SKM-1 treated with dmso at 0.1 percent for 144 hours (cell line): ENCODE measurements around the gene CIZ1.
A peak's percentile ranks its signal among the peaks of the same experiment; 100 is the strongest.

Experiments
- DNase-seq: peaks from one replicate; lab custom pipeline; 2025; ENCODE audit not compliant: unreplicated experiment; lab: John Stamatoyannopoulos, UW

The CIZ1 gene

DNA sequence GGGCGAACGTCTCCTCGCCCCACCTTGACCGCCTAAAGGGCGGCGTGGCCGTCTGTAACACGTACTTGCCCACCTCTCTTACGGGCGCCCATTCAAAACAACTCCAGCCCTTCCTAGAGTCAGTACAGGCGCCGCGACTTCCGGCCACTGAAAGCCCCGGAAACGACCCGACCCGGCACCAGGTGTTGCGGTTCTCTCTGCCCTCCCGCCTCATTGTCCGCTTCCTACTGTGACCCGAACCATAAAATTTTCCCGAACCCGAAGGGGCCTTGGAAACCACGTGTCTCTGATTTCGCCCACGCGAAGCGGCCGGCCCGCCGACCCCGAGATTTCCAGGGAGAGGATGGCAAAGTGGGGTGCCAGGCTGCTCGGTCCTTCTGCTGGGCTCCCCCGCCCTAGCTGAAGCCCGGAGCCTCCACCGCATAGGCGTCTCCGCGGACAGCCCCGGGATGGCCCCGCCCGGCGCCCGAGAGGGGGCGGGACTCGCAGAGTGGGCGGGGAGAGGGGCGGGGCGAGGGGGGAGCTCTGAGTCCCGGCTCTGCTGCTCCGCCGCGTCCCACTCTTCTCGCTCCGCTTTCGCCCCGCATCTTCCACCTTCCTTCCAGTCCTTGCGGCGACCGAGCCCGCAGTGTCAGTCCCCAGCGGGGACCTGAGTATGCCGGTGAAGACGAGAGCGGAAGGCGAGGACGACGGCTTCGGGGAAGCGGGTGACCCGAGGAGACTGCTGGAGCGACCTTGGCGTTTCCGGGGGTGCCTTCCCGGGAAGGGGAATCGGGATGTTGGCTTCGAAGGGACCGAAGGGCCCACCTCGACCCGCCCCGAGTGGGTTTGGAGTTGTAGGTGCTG is 63.2 kb downstream of the CIZ1 start:
- DNase-seq, result peak; percentile 85

DNA sequence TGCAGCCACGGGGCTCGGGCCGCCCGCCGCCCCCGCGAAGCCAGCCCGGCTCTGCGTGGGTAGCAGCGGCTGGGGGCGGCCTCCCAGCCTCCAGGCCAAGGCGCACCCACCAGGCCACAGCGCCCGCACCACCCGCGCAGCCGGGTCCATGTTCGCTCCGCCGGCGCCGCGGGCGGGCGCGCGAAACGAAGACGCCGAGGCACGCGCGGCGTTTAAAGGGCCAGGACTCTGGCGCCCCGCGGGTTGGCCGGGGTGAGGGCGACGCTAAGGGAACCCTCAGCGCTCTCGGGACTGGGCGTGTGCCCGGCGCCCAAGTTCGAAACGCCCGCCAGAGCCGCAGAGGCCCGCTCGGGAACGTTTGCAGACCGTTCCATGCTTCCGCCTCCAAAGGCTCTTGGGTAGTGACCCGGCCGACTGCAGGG is 63.8 kb downstream of the CIZ1 start, which contains the start of gene PTGES2:
TSS of gene PTGES2 (minus strand) at position 162 of the 422 bp plus-strand sequence. CDS start at position 150, 12 bp downstream.
- peak; percentile 44 for DNase-seq

DNA sequence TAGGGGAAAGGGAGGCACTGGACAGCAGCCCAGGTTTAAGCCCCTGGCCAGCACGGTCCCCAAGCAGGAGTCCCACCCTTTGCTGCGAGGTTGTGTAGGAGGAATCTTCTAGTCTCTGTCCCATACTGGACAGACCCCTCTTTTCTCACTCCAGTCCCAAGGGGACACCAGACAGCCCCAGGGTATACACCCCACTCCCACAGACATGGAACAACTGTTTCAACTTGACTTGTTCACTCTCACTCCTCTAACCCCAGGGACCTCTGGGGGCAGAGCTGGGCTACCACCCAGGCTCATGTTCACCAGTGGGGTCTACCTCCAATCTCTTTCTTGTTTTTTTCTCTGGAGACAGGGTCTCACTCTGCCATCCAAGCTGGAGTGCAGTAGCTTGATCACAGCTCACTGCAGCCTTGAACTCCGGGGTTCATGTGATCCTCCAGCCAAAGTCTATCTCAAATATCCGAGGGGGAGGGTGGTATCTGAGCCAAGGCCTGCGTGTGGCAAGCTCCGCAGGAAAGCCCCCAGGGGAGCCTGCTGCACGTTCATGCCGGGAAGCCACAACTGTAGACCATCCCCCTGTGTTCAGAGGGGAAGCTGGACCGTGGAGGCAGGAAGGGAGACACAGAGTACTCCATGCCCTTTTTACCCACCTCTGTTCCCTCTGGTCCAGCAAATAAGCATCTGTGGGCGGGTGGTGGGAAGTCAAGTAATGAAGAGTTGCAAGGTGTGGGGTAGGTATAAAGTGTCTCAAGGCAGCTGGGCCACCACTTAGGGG is 65.6 kb downstream of the CIZ1 start:
- no peak for DNase-seq

DNA sequence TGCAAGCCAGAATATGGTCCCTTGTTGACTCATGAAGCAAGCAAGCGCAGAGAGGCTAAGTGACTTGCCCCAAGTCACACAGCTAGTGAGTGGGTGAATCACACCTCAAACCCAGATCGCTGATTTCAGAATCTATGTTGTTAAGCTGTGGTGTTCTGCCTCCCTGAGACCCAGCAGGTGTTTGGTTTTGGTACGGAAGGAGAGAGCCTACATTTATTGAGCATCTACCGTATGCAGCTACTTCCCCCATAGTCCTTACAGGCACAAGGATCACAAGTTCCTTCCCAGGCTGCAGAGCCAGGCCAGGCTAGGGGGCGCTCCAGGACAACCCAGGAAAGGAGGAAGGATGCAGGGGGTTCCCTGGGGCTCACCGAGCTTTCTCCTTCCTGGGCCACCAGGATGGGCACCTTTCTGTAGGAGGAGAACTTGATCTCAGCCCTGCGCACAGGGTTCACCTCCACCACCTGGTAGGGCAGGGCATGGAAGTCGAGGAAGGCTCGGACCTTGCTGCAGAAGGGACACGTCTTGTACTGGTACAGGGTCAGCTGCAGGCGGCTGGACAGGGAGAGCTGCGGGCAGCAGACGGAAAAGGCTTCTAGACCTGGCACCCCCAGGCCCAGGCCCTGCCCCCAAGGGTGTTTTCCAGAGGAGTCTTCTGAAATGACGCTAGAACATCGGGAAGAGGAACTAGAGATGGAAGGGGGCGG is 66.3 kb downstream of the CIZ1 start:
- DNase-seq, result peak; percentile 55

DNA sequence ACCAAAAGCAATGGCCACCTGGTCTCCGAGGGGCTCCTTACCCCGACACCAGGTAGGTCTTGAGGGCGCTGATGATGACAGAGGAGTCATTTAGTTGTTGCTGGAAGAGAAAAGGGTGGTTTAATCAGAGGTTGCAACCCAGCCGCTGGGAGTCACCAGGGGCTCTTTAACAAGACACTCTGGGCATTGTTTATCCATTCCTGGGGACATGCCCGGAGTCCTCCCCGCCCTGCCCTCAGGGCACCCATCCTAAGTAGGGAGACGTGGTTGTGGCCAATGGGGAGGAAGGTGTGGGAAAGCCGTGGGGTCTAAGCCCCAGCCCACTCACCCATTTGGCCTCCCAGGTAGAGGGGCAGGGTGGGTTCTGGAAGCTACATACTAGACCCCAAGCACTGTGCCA is 66.9 kb downstream of the CIZ1 start:
- no peak for DNase-seq

DNA sequence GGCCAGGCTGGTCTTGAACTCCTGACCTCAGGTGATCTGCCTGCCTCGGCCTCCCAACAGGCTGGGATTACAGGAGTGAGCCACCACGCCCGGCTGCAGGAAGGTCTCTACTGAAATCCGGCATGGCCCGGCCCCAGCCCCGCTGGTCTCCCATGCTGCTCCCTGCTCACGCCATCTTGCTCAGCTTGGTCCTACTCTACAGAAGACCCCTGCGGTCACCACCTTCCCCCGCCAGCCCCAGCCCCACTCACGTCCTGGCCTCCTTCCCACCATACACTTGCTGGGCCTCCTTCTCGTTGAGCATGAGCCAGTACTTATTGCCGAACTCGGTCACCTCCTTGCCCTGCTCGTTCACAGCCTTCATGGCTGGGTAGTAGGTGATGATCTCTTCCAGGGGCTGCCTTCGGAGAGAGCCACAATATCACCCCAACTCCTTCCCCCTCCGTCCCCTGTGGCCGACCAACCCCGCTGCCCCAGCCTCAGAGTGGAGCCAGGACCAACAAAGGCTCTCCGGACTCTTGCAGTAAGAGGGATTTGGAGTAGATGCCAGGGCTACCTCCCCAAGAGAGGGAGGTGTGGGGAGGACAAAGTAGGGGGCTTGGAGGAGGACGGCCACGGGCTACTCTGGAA is 67.8 kb downstream of the CIZ1 start:
- DNase-seq, result no peak

DNA sequence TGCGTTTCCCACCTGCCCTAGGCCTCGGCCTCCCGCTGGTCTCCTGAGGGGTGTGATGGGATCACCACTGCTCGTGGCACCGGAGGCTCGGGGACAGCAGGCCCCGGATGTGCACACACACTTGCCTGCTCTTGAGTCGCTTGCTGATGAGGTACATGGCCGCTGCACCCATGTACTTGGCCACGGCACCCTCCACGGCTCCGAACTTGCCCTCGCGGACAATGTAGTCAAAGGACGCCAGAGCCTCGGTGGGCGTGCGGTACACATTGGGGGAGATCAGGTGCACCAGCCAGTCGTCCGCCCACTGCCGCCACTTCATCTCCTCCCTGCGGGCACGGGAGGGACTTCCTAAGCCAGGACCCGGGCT is 68.6 kb downstream of the CIZ1 start:
- DNase-seq, result no peak

DNA sequence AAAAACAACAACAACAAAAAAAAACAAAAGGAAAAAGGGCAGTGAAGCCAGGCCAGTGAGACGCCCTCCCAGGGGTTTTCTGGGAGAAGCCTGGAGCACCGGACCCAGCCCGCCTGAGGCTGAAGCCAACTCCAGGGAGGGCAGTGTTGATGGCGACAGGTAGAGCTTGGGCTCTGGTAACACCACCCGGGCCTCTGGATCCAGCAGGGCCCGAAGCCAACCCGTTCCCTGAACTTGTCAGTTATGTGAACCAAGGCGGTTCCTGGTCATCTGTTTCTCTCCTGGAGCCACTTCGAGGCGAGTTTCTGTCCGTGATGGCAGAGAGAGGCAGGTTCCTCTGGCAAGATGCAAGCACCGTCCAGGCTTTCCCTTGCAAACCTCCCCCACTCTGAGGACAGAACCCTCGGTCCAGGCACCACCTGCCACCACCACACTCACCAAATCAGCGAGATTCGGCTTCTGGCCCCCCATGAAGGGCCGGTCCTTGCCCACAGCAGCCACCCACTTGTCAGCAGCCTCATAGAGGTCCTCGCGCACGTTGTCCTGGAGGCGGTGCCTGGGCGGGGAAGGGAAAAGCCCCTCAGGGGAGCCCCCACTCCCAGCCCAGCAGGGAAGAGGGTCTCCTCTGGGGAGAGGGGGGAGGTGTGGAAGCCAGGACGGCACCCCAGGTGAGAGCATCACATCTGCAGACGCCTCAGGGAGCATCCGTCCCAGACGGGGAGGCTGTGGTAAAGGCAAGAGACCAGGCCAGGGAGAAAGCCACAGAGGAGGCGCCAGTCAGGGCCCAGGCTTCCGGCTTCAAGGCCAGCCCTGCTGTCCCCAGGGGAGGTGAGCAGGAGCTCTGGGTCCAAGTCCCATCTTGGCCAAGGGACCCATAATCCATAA is 69.2 kb downstream of the CIZ1 start:
- no peak for DNase-seq

DNA sequence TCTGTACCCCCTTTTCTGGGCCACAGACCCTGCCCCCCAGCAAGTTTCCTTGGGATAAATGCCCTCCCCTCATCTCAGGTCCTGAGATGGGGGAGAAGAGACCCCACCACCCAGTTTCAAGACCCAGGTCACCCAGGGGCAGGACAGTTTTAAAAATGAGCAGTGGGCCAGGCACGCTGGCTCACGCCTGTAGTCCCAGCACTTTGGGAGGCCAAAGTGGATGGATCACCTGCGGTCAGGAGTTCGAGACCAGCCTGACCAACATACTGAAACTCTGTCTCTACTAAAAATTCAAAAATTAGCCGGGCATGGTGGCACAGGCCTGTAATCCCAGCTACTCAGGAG is 69.9 kb downstream of the CIZ1 start:
- no peak for DNase-seq

DNA sequence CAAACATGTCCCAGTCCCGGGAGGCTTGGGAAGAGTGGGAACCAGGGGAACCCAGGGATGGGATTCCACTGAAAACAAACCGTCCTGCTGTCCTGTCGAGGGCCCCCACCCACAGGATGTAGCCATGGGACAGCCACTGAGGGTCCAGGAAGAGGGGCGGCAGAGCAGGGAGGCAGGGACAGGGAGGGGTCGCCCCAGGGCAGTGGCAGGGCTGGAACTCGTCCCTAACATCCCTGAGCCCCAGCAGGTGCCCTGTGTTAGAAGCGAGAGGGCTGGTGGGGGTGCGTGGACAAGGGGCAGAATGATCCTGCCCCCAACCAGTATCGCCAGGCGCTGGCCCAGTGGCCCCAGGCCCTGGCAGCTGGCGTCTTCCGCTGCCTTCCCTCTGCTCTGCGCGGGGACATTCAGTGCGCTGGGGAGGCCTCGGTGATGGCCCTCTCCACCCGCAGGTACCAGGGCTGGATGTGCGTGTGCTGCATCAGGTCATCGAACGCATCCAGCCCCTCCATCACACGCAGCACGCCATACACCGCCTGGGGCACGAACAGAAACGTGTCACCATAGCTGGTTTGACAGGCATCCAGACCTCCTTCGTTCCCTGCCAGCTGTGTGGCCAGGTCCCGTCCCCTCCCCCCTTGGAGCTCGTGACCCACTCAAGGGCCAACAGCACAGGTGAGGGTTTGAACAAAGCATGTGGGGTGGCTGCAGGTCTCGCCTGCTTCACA is 70.5 kb downstream of the CIZ1 start:
- no peak for DNase-seq

DNA sequence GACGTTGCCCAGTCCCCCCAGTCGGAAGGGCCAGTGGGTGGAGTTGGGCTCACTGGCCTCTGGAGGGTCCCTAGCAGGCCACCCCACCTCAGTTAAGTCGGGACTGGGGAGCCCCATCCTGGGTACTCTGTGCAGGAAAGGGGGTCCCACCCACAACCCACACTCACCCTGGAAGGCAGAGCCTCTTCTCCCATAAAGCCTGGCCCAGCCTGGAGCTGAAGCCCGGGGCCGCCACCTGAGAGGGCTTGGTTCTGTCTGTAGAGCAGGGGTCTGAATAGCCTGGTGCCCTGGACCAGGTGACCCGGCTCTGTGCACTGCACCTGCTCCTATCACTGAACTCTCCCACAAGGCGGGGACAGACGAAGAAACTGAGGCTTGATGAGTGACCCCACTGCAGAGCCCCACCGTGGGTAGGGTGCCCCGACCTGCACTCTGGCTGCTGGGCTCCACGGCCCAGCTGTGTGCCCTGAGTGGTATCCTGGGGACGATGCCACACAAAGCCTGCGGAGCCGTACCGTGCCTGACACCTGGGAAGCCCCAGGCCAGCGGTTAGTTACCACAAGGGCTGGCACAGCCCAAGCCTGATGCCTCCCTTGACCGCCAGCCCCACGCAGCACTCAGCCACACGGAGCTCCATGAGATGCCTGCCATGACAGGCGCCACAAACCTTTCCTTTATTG is 71.2 kb downstream of the CIZ1 start:
- no peak for DNase-seq

DNA sequence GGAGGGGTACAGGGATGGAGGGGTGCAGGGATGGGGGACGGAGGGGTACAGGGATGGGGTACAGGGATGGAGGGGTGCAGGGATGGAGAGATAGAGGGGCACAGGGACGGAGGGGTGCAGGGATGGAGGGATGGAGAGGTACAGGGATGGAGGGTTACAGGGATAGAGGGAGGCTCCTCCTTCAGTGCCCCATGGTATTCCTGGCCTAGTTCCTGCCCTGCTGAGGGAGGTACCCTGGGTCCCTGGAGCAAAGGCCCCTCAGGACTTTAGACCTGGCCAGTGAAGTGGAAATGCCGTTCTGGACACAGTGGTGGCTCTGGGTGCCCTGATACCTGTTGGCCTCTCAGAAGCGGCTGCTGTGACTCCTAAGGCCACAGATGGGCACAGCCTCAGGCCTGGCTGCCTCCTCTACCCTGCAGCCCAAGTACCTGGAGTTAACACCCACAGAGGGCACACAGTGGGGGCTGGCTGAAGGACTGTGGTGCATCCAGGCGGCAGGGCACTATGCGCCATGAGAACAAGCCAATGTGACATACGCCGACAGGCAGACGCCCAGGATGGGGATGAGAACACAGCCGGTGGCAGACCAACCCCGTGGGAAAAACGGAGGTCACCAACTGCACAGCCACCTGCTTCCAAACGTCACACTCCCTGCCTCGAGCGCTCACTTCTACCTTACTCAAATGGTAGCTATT is 72.3 kb downstream of the CIZ1 start:
- no peak for DNase-seq

DNA sequence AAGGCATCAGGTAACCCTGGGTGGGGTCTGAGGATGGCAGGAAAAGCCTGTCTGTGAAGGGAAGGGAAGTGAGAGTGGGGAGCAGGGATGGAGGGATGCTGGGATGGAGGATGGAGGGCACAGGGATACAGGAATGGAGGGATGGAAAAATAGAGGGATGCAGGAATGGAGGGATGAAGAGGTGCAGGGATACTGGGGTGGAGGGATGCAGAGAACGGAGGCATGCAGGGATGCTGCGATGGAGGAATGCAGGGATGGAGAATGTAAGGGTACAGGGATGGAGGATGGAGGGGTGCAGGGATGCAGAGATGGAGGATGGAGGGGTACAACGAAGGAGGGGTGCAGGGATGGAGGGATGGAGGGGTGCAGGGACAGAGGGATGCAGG is 72.9 kb downstream of the CIZ1 start:
- no peak for DNase-seq

DNA sequence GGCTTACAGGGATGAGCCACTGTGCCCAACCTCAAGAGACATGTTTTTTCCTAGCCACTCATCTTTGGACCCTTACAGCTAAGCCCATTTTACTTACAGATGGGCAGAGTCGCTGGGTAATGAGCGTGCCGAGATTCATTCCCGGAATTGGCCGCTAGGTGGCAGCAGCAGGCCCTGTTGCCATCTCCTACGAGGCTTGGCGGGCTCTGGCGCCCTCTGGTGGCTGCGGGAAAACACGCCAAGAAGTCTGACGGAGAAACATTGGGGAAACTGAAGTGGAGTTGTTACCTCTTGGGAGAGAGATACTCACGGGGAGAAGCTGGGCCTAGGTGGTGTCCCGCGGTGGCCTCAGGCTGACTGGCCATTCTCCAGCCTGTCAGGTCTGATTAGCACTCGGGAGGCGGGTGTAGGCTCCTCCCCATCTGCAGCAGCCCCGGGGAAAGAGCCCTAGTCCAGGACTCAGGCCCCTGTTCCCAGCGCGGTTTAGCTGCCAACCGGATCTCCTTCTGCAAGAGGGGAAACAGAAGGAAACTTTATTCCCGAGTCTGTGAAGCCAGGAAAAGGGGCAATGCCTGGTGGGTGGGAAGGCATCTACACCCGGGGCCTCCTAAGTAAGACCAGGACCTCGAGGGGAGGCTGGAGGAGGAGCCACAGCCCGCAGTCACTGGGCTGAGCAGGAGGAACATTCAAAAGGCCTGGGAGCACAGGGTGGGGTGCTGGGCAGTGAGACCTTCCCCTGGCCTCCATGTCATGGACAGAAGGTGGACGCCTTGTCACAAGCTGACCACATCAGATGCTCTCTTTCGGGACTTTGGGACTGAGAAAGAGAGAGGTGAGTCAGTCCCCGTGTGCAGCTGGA is 73.5 kb downstream of the CIZ1 start:
- peak; percentile 82 for DNase-seq

DNA sequence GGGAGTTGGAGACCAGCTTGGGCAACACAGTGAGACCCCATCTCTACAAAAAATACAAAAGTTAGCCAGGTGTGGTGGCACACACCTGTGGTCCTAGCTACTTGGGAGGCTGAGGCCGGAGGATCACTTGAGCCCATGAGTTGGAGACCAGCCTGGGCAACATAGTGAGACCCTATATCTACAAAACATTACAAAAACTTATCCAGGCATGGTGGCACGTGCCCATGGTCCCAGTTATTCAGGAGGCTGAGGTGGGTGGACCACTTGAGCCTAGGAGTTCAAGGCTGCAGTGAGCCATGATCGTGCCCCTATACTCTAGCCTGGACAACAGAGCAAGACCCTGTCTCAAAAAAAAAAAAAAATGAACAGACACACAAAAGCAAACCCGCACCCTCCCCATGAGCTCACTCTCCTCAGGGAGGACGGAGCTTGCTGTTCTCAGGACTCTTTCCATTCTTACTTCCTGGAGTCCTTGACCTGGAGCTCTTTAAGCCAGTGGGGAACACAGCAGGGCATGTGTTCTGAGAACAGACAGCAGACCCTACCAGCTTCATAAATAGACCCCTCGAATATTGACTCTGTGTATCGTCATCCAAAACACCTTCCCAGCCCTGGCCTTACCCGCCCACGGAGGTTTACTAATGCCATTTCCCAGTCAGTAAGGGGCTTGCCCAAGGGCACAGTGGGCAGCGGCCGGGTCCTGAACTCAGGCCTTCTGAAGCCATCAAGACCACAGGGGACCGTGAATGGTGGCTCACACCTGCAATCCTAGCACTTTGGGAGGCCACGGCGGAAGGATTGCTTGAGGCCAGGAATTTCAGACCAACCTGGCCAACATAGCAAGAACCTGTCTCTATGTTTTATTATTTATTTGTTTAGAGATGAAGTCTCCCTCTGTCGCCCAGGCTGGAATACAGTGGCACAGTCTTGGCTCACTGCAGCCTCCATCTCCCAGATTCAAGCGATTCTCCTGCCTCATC is 75.0 kb downstream of the CIZ1 start:
- no peak for DNase-seq
